Measurements from ENCODE around the gene EBI3.

DNA sequence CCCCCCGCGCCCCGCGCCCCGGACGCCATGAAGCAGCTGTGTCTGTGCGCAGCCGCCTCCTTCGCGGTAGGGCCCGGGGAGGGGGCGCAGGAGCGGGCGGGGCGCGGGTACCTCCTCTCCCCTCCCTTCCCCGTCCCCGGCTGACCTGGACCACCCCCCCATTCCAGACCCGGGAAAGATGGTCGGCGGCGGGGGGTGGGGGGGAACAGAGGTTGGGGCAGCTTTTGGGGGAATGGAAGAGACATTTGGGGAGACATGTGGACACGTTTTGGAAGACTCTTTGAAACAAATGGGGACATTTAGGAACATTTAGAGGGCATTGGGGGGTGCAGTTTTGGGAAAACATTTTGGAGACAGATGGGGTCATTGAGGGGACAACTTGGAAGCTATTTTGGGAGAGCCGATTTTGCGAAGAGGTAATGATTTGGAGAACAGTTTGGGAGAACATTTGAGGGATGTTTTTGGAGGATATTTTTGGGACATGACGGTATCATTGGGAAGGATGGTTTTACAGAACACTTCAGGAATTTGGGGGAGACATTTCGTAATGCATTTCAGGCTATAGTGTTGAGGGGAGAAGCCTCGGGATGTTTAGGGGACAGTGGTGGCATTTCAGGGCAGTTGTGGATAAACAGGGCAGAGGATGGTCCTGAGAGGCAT lies 30.7 kb upstream of the EBI3 start:
- TF ChIP-seq, protein P1, sequence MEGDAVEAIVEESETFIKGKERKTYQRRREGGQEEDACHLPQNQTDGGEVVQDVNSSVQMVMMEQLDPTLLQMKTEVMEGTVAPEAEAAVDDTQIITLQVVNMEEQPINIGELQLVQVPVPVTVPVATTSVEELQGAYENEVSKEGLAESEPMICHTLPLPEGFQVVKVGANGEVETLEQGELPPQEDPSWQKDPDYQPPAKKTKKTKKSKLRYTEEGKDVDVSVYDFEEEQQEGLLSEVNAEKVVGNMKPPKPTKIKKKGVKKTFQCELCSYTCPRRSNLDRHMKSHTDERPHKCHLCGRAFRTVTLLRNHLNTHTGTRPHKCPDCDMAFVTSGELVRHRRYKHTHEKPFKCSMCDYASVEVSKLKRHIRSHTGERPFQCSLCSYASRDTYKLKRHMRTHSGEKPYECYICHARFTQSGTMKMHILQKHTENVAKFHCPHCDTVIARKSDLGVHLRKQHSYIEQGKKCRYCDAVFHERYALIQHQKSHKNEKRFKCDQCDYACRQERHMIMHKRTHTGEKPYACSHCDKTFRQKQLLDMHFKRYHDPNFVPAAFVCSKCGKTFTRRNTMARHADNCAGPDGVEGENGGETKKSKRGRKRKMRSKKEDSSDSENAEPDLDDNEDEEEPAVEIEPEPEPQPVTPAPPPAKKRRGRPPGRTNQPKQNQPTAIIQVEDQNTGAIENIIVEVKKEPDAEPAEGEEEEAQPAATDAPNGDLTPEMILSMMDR (IDR thresholded peaks at IDR 0.05), result no peak
- no peak for TF ChIP-seq POLR2AphosphoS5 (IDR thresholded peaks at IDR 0.05; ENCODE audit: low read depth, low read length)
- TF ChIP-seq SIN3A (IDR thresholded peaks at IDR 0.05; ENCODE audit: borderline replicate concordance, insufficient read depth, low read depth, low read length), result no peak
- TF ChIP-seq, protein P2, sequence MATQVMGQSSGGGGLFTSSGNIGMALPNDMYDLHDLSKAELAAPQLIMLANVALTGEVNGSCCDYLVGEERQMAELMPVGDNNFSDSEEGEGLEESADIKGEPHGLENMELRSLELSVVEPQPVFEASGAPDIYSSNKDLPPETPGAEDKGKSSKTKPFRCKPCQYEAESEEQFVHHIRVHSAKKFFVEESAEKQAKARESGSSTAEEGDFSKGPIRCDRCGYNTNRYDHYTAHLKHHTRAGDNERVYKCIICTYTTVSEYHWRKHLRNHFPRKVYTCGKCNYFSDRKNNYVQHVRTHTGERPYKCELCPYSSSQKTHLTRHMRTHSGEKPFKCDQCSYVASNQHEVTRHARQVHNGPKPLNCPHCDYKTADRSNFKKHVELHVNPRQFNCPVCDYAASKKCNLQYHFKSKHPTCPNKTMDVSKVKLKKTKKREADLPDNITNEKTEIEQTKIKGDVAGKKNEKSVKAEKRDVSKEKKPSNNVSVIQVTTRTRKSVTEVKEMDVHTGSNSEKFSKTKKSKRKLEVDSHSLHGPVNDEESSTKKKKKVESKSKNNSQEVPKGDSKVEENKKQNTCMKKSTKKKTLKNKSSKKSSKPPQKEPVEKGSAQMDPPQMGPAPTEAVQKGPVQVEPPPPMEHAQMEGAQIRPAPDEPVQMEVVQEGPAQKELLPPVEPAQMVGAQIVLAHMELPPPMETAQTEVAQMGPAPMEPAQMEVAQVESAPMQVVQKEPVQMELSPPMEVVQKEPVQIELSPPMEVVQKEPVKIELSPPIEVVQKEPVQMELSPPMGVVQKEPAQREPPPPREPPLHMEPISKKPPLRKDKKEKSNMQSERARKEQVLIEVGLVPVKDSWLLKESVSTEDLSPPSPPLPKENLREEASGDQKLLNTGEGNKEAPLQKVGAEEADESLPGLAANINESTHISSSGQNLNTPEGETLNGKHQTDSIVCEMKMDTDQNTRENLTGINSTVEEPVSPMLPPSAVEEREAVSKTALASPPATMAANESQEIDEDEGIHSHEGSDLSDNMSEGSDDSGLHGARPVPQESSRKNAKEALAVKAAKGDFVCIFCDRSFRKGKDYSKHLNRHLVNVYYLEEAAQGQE (IDR thresholded peaks at IDR 0.05; ENCODE audit: insufficient read depth in 1 of 2, low read depth in 2 of 2, low read length in 1 of 2), result no peak
- no peak for TF ChIP-seq TCF7L2 (IDR thresholded peaks at IDR 0.05; ENCODE audit: low read depth, low read length)

All from Panc1 (cell line).